ENCODE results near the gene TNS3.
A peak's percentile ranks its signal among the peaks of the same experiment; 100 is the strongest.

DNA sequence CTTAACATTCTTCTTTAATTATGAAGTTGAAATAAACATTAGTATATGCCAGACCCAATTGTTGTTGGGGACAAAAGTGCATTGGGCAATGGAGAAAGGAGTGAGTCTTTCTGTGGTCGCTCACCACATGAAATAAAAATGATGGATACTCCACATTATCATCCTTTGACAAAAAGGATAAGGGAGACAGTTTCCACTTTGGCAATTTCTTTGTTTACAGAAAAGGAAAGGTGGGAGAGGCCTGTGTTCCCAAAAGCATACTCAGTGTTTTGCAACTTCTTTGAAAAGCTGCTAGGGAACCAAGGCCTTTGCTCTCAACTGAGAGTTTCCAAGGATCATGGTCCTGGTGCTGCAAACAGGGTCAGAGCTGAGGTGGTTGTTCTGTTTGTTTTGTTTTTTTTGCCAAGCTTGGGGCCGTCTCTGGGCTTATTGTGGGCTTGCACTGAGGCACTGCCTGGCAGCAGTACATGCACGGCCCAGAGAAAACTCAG lies 341.9 kb downstream of the TNS3 start:
- TF ChIP-seq, protein P1, sequence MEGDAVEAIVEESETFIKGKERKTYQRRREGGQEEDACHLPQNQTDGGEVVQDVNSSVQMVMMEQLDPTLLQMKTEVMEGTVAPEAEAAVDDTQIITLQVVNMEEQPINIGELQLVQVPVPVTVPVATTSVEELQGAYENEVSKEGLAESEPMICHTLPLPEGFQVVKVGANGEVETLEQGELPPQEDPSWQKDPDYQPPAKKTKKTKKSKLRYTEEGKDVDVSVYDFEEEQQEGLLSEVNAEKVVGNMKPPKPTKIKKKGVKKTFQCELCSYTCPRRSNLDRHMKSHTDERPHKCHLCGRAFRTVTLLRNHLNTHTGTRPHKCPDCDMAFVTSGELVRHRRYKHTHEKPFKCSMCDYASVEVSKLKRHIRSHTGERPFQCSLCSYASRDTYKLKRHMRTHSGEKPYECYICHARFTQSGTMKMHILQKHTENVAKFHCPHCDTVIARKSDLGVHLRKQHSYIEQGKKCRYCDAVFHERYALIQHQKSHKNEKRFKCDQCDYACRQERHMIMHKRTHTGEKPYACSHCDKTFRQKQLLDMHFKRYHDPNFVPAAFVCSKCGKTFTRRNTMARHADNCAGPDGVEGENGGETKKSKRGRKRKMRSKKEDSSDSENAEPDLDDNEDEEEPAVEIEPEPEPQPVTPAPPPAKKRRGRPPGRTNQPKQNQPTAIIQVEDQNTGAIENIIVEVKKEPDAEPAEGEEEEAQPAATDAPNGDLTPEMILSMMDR (IDR thresholded peaks at IDR 0.05), result no peak
- TF ChIP-seq POLR2AphosphoS5 (IDR thresholded peaks at IDR 0.05), result peak; percentile 34 to 70 (median 53)
